Liver (tissue), 9 donors: ENCODE measurements around the gene EPM2A. TPM values are rescaled to one million over a fixed set of nuclear protein-coding genes. Genes with fewer than 3 reads are reported as not detected.

ENCODE experiments used
- DNase-seq: peaks from one replicate; pipeline ENCODE4 v3.0.0-alpha.2; 2017; ENCODE audit warnings: low spot score
- H3K27ac ChIP-seq, 2 donors: one replicate each; pipeline ENCODE4 v1.7.0; 2013; ENCODE audit warnings: inconsistent platforms in 2 of 2, low read length in 2 of 2, control low read depth in 1 of 2, low read depth in 1 of 2, mild to moderate bottlenecking in 1 of 2
- H3K27me3 ChIP-seq, 4 donors: one replicate each; pipeline versions ENCODE4 v1.6.1 to v1.7.0; 2013; ENCODE audit warnings: low read length in 3 of 4, inconsistent platforms in 1 of 4, mild to moderate bottlenecking in 1 of 4, moderate library complexity in 1 of 4; ENCODE audit not compliant: control insufficient read depth in 4 of 4, insufficient read depth in 4 of 4
- H3K36me3 ChIP-seq, 4 donors: one replicate each; pipeline versions ENCODE4 v1.6.1 to v1.7.0; 2013; ENCODE audit warnings: low read length in 3 of 4, mild to moderate bottlenecking in 3 of 4, low read depth in 1 of 4, moderate library complexity in 1 of 4; ENCODE audit not compliant: control insufficient read depth in 4 of 4, insufficient read depth in 3 of 4
- H3K4me1 ChIP-seq, 4 donors: one replicate each; pipeline versions ENCODE4 v1.6.1 to v1.7.0; 2013; ENCODE audit warnings: low read length in 3 of 4, mild to moderate bottlenecking in 3 of 4, moderate library complexity in 1 of 4; ENCODE audit not compliant: control insufficient read depth in 4 of 4, insufficient read depth in 4 of 4
- H3K4me3 ChIP-seq, 3 donors: one replicate each; pipeline versions ENCODE4 v1.6.1 to v1.7.0; 2013; ENCODE audit warnings: low read length in 3 of 3, control low read depth in 1 of 3, low read depth in 1 of 3, mild to moderate bottlenecking in 1 of 3
- H3K9ac ChIP-seq, 2 donors: one replicate each; pipeline ENCODE4 v1.7.0; 2013; ENCODE audit warnings: low read length in 2 of 2, mild to moderate bottlenecking in 2 of 2, moderate library complexity in 2 of 2, control low read depth in 1 of 2, low read depth in 1 of 2
- H3K9me3 ChIP-seq, 4 donors: one replicate each; pipeline versions ENCODE4 v1.6.1 to v1.7.0; 2013; ENCODE audit warnings: low read length in 3 of 4; ENCODE audit not compliant: control insufficient read depth in 4 of 4
- ATF3 ChIP-seq: IDR thresholded peaks from 2 replicates; pipeline ENCODE4 v1.6.1; 2016; ENCODE audit warnings: antibody characterized with exemption
- CTCF ChIP-seq: fragments of 150-350 bp; IDR thresholded peaks from 2 replicates; pipeline ENCODE4 v1.5.1; 2017; ENCODE audit warnings: improper control_type of control experiment, low read depth, low read length; ENCODE audit not compliant: missing input control
- FOXA1 ChIP-seq: IDR thresholded peaks from 2 replicates; pipeline ENCODE4 v1.6.1; 2016; ENCODE audit warnings: antibody characterized with exemption
- FOXA2 ChIP-seq: IDR thresholded peaks from 2 replicates; pipeline ENCODE4 v1.6.1; 2016; ENCODE audit warnings: antibody characterized with exemption
- GABPA ChIP-seq, 2 donors: IDR thresholded peaks in 1 of 2; conservative IDR thresholded peaks in 1 of 2; 2 replicates each; pipeline ENCODE4 v1.6.1; 2016; ENCODE audit warnings: antibody characterized with exemption in 2 of 2, mild to moderate bottlenecking in 1 of 2, moderate library complexity in 1 of 2
- HNF4A ChIP-seq, 2 donors: conservative IDR thresholded peaks; 2 replicates each; pipeline ENCODE4 v1.6.1; 2016; ENCODE audit warnings: antibody characterized with exemption in 2 of 2, mild to moderate bottlenecking in 2 of 2
- HNF4G ChIP-seq: IDR thresholded peaks from 2 replicates; pipeline ENCODE4 v1.6.1; 2016; ENCODE audit warnings: antibody characterized with exemption
- JUND ChIP-seq, 2 donors: IDR thresholded peaks; 2 replicates each; pipeline ENCODE4 v1.6.1; 2016; ENCODE audit warnings: antibody characterized with exemption in 2 of 2
- MAX ChIP-seq: IDR thresholded peaks from 2 replicates; pipeline ENCODE4 v1.6.1; 2016; ENCODE audit warnings: antibody characterized with exemption
- NR2F2 ChIP-seq: IDR thresholded peaks from 2 replicates; pipeline ENCODE4 v1.6.1; 2016; ENCODE audit warnings: antibody characterized with exemption
- RAD21 ChIP-seq, 2 donors: IDR thresholded peaks; 2 replicates each; pipeline ENCODE4 v1.6.1; 2016; ENCODE audit warnings: antibody characterized with exemption in 2 of 2, mild to moderate bottlenecking in 2 of 2
- RXRA ChIP-seq, 2 donors: IDR thresholded peaks; 2 replicates each; pipeline ENCODE4 v1.6.1; 2017 to 2018; ENCODE audit warnings: antibody characterized with exemption in 2 of 2, mild to moderate bottlenecking in 1 of 2
- SP1 ChIP-seq: IDR thresholded peaks from 2 replicates; pipeline ENCODE4 v1.6.1; 2018; ENCODE audit warnings: antibody characterized with exemption, mild to moderate bottlenecking
- TAF1 ChIP-seq: conservative IDR thresholded peaks from 2 replicates; pipeline ENCODE4 v1.6.1; 2016; ENCODE audit warnings: antibody characterized with exemption, mild to moderate bottlenecking
- YY1 ChIP-seq: IDR thresholded peaks from 2 replicates; pipeline ENCODE4 v1.6.1; 2016; ENCODE audit warnings: antibody characterized with exemption, mild to moderate bottlenecking
- ZBTB33 ChIP-seq: IDR thresholded peaks from 2 replicates; pipeline ENCODE4 v1.6.1; 2016; ENCODE audit warnings: antibody characterized with exemption
- WGBS: extraction: QIAGEN DNeasy Blood & Tissue Kit; methylation state at CpG from one replicate; pipeline ENCODE4 v1.1.7; 2013; 5-methylcytosine and 5-hydroxymethylcytosine counted together
- polyA plus RNA-seq, 2 donors: library from polyadenylated mRNA; stranded (reverse) in 1 of 2; unstranded in 1 of 2; fragments of 200-250 nt in 1 of 2; fragments of >200 nt in 1 of 2; fragmentation: Nextera tagmentation in 1 of 2; extraction: Ambion mirVana in 1 of 2; gene quantifications; one replicate each; pipeline versions ENCODE4 v1.2.1 to v1.2.3, GENCODE V29; 2013 to 2015
- total RNA-seq, 2 donors: library from RNA; depleted of rRNA; stranded (reverse); fragments of >200 nt; gene quantifications; one replicate each; pipeline ENCODE4 v1.2.3, GENCODE V29; 2014
- donor health status: healthy.
- donor health status: healthy.
- donor health status: healthy.
- donor health status: healthy.
- donor health status: healthy.

The EPM2A gene
- total and polyA plus RNA-seq, 4 donors, result 3.7 to 13.0 (median 5.1) TPM

GRCh38 chr6:145729887-145730286 is 5.4 kb downstream of the EPM2A start:
- peaks cover 1 to 10% (median 7%) of the 10 kb centered on the region in 4 donors for H3K4me1 ChIP-seq
- DNase-seq, result no peak
- no peak overlapping the region for H3K4me3 ChIP-seq
- WGBS, result 95% methylated on average over 2 of the region's 2 CpGs
- no peaks in the 10 kb centered on the region for H3K36me3 ChIP-seq
- H3K27ac ChIP-seq, result no peak overlapping the region
- no peaks in the 10 kb centered on the region for H3K27me3 ChIP-seq
- no peaks in the 10 kb centered on the region for H3K9me3 ChIP-seq
- TF ChIP-seq NR2F2 (no peak), FOXA2 (no peak), SP1 (no peak), HNF4G (no peak), GABPA (IDR thresholded peaks at IDR 0.05 in 1 of 2, conservative IDR thresholded peaks at IDR 0.05 in 1 of 2) (no peak), CTCF (no peak), YY1 (no peak), MAX (no peak), RXRA (IDR thresholded peaks at IDR 0.05) (no peak), ATF3 (no peak)
- no peak overlapping the region for H3K9ac ChIP-seq

- H3K36me3 ChIP-seq, result no peaks in the 10 kb centered on the region
- peaks cover 0 to 2% (median under 1%) of the 10 kb centered on the region in 4 donors for H3K4me1 ChIP-seq
- no peaks in the 10 kb centered on the region for H3K9me3 ChIP-seq
- no peak overlapping the region for H3K4me3 ChIP-seq
- TF ChIP-seq NR2F2 (no peak), RAD21 (IDR thresholded peaks at IDR 0.05) (no peak), SP1 (no peak), JUND (IDR thresholded peaks at IDR 0.05) (no peak), TAF1 (no peak)
- WGBS, result 98% methylated on average over 1 of the region's 1 CpG
- no peak overlapping the region for H3K27ac ChIP-seq
- DNase-seq, result no peak
- H3K27me3 ChIP-seq, result no peaks in the 10 kb centered on the region
- no peak overlapping the region for H3K9ac ChIP-seq
These were observed 6.6 kb downstream of the EPM2A start for GRCh38 chr6:145728444-145729385.

GRCh38 chr6:145727817-145728388 is 7.4 kb downstream of the EPM2A start:
- TF ChIP-seq RXRA (IDR thresholded peaks at IDR 0.05) (no peak), SP1 (no peak), HNF4A (conservative IDR thresholded peaks at IDR 0.05) (no peak), FOXA1 (no peak), ZBTB33 (no peak), TAF1 (no peak), GABPA (IDR thresholded peaks at IDR 0.05 in 1 of 2, conservative IDR thresholded peaks at IDR 0.05 in 1 of 2) (no peak), MAX (no peak), CTCF (no peak)
- H3K27ac ChIP-seq, result no peak overlapping the region
- H3K4me3 ChIP-seq, result no peak overlapping the region
- no peaks in the 10 kb centered on the region for H3K36me3 ChIP-seq
- no peaks in the 10 kb centered on the region for H3K27me3 ChIP-seq
- no peaks in the 10 kb centered on the region for H3K9me3 ChIP-seq
- WGBS, result 87% methylated on average over 5 of the region's 5 CpGs
- no peak overlapping the region for H3K9ac ChIP-seq
- H3K4me1 ChIP-seq, result no peaks in the 10 kb centered on the region
- no peak for DNase-seq
